Vagina (tissue), 2 donors: ENCODE data around the gene KLHL29.

Experiments used
- POLR2A ChIP-seq, 2 donors: fragments of 450-650 bp; IDR thresholded peaks; one replicate each; pipeline ENCODE4 v1.6.1; 2017; ENCODE audit warnings: antibody characterized with exemption in 2 of 2, mild to moderate bottlenecking in 2 of 2, moderate library complexity in 2 of 2
- TF ChIP-seq, protein P1 (sequence below), 3 experiments: fragments of 450-650 bp in 2 of 3; fragments of 200-600 bp in 1 of 3; sonication (generic) in 1 of 3; IDR thresholded peaks; one replicate each; pipeline ENCODE4 v1.5.1; 2017 to 2019; ENCODE audit warnings: antibody characterized with exemption in 3 of 3, mild to moderate bottlenecking in 2 of 3, moderate library complexity in 2 of 3

DNA sequence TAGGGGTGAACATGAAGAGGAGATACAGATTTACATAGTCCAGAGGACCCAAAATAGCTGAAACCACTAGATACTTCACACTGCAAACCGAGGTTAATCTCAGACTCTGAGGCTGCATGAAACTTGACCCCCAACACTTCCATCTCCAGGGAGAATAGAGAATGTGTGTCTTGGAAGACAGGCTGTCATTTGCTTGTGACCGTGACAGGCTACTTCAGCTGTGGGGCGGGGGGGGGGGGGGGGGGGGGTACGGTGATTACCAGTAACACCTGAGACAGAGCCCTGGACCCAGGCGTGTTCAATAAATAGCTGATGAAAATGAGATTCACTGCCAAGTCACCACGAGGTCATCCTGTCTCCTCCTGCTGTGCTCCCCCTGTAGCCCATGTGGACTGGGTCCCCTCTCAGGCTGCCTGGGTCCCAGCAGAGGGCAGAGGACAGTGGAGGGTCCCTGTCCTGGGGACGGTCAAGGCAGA, 5.7 kb upstream of the KLHL29 start:
- TF ChIP-seq POLR2A (IDR thresholded peaks at IDR 0.05): no peak
- TF ChIP-seq, protein P1, sequence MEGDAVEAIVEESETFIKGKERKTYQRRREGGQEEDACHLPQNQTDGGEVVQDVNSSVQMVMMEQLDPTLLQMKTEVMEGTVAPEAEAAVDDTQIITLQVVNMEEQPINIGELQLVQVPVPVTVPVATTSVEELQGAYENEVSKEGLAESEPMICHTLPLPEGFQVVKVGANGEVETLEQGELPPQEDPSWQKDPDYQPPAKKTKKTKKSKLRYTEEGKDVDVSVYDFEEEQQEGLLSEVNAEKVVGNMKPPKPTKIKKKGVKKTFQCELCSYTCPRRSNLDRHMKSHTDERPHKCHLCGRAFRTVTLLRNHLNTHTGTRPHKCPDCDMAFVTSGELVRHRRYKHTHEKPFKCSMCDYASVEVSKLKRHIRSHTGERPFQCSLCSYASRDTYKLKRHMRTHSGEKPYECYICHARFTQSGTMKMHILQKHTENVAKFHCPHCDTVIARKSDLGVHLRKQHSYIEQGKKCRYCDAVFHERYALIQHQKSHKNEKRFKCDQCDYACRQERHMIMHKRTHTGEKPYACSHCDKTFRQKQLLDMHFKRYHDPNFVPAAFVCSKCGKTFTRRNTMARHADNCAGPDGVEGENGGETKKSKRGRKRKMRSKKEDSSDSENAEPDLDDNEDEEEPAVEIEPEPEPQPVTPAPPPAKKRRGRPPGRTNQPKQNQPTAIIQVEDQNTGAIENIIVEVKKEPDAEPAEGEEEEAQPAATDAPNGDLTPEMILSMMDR (IDR thresholded peaks at IDR 0.05): no peak
